GM12892 (cell line): Measurements from ENCODE around the gene NELL1.

Experiments used
- POLR2A ChIP-seq: IDR thresholded peaks from 2 replicates; pipeline ENCODE4 v1.6.1; 2011; ENCODE audit warnings: low read depth, low read length, control low read depth
- POLR2AphosphoS5 ChIP-seq: IDR thresholded peaks from 2 replicates; pipeline ENCODE4 v1.6.1; 2011; ENCODE audit warnings: low read depth, low read length, control low read depth
- TAF1 ChIP-seq: IDR thresholded peaks from 2 replicates; pipeline ENCODE4 v1.6.1; 2011; ENCODE audit warnings: low read depth, mild to moderate bottlenecking, control low read depth, low read length, borderline replicate concordance

DNA sequence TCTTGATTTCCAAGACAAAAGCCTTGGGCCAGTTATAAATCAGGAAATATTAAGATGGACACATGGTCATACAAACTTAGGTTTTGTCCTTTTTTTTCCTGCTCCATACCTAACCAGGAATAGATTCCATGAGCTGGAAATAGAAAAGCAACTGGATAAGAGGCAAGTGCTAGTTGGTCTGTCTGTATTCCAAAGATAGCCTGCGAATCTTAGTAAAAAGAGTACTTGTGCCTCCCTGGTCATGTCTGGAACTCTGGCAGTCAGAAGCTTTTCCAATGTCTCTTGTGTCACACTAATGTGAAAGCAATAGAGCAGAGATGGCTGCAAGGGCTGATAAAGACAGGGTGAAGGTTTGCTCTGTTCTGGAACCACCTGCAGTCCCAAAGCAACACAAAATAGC lies 933.3 kb downstream of the NELL1 start:
- TF ChIP-seq POLR2A (no peak), POLR2AphosphoS5 (no peak), TAF1 (no peak)
